Gastrocnemius medialis (tissue), 4 donors: ENCODE measurements around the gene PSMD10. TPM values are rescaled to one million over a fixed set of nuclear protein-coding genes. Genes with fewer than 3 reads are reported as not detected.

Experiments
- ATAC-seq, 2 donors: fragments of 150-250 bp; one replicate each; pipeline ENCODE4 v1.9.1; 2016
- DNase-seq, 2 donors: peaks; one replicate each; pipeline ENCODE4 v3.0.0-alpha.2; 2019
- H3K27ac ChIP-seq, 4 donors: fragments of 200-600 bp; sonication (generic); 1 replicate in 1 of 4; 2 replicates in 3 of 4; pipeline ENCODE4 v1.5.1; 2016 to 2018; ENCODE audit warnings: mild to moderate bottlenecking in 2 of 4, moderate library complexity in 1 of 4
- H3K27me3 ChIP-seq, 3 donors: fragments of 200-600 bp; sonication (generic) in 2 of 3; 1 replicate in 1 of 3; 2 replicates in 2 of 3; pipeline versions ENCODE4 v1.5.1 to v1.6.0; 2016 to 2019; ENCODE audit warnings: mild to moderate bottlenecking in 1 of 3, moderate library complexity in 1 of 3
- H3K36me3 ChIP-seq, 2 donors: fragments of 200-600 bp; sonication (generic) in 1 of 2; one replicate each; pipeline ENCODE4 v1.5.1; 2017 to 2018
- H3K4me1 ChIP-seq, 2 donors: fragments of 200-600 bp; sonication (generic) in 1 of 2; one replicate each; pipeline ENCODE4 v1.5.1; 2016 to 2017; ENCODE audit warnings: mild to moderate bottlenecking in 2 of 2
- H3K4me3 ChIP-seq, 4 donors: fragments of 200-600 bp; sonication (generic) in 3 of 4; 1 replicate in 1 of 4; 2 replicates in 3 of 4; pipeline ENCODE4 v1.5.1; 2016 to 2019; ENCODE audit warnings: mild to moderate bottlenecking in 2 of 4
- H3K9me3 ChIP-seq, 3 donors: fragments of 200-600 bp; sonication (generic) in 2 of 3; 1 replicate in 1 of 3; 2 replicates in 2 of 3; pipeline ENCODE4 v1.5.1; 2016 to 2019
- CTCF ChIP-seq, 5 experiments: fragments of 450-650 bp in 3 of 5; fragments of 200-600 bp in 2 of 5; sonication (generic) in 2 of 5; IDR thresholded peaks in 4 of 5; conservative IDR thresholded peaks in 1 of 5; 1 replicate in 4 of 5; 2 replicates in 1 of 5; pipeline ENCODE4 v1.5.1; 2016 to 2019; ENCODE audit warnings: antibody characterized with exemption in 5 of 5, mild to moderate bottlenecking in 3 of 5, moderate library complexity in 3 of 5
- POLR2A ChIP-seq, 2 donors: fragments of 450-650 bp; IDR thresholded peaks; one replicate each; pipeline ENCODE4 v1.6.1; 2017; ENCODE audit warnings: antibody characterized with exemption in 2 of 2, mild to moderate bottlenecking in 2 of 2, moderate library complexity in 2 of 2
- in situ Hi-C, 4 donors: fragments of 200-750 bp; cut with MboI; loops; one replicate each; pipeline versions ENCODE4 v1.15.0 to v1.8.0; 2017; ENCODE audit warnings: low sequenced_read_pairs in 4 of 4
- intact Hi-C: fragments of 100-400 bp; cut with DNase I; formaldehyde crosslinking; loops from one replicate; pipeline ENCODE4 v1.15.1; 2023; ENCODE audit warnings: low total_unique reads
- total RNA-seq, 4 donors: library from RNA; depleted of rRNA; stranded (reverse); fragments of >200 nt; gene quantifications; one replicate each; pipeline versions ENCODE4 v1.1.0 to v1.2.3, GENCODE V29; 2016

PSMD10 gene
- total RNA-seq, 4 donors from 2014 or later = 16.5 to 33.5 (median 18.6) TPM

- intact Hi-C loops (no loop called here), in situ Hi-C loops (no loop called here)
- DNase-seq (no peak), ATAC-seq (no peak)
- no peaks in the 10 kb centered on the region for H3K27me3 ChIP-seq
- H3K9me3 ChIP-seq = no peaks in the 10 kb centered on the region
- no peak overlapping the region for H3K4me3 ChIP-seq
- TF ChIP-seq CTCF (IDR thresholded peaks at IDR 0.05 in 4 of 5, conservative IDR thresholded peaks at IDR 0.05 in 1 of 5) = no peak
- TF ChIP-seq POLR2A (IDR thresholded peaks at IDR 0.05) = no peak
- no peaks in the 10 kb centered on the region for H3K36me3 ChIP-seq
- peaks cover 0 to 8% of the 10 kb centered on the region in 2 donors for H3K4me1 ChIP-seq
- H3K27ac ChIP-seq = no peak overlapping the region
These were observed 23.2 kb upstream of the PSMD10 start for GRCh38 chrX:108114541-108114940.

- Histone ChIP-seq H3K36me3 (no peaks in the 10 kb centered on the region), H3K4me1 (no peaks in the 10 kb centered on the region), H3K4me3 (no peak overlapping the region), H3K27me3 (no peaks in the 10 kb centered on the region), H3K27ac (no peak overlapping the region), H3K9me3 (no peaks in the 10 kb centered on the region)
- no peak for DNase-seq
- intact Hi-C loops = no loop called here
- no peak for ATAC-seq
- in situ Hi-C loops = no loop called here
- TF ChIP-seq CTCF (IDR thresholded peaks at IDR 0.05 in 4 of 5, conservative IDR thresholded peaks at IDR 0.05 in 1 of 5) = no peak
- TF ChIP-seq POLR2A (IDR thresholded peaks at IDR 0.05) = no peak
These were observed 14.1 kb upstream of the PSMD10 start for GRCh38 chrX:108105473-108105872.

- peaks cover 0 to 3% (median 0%) of the 10 kb centered on the region in 3 donors for H3K27me3 ChIP-seq
- H3K4me3 ChIP-seq = no peak overlapping the region
- intact Hi-C loops (loop anchor here (10.0 kb wide), 1 partner anchor 983 kb away; the partner anchor contains the start of gene RBM41), in situ Hi-C loops (loop anchor here in 1 of 4 donors (25.0 kb wide), 1 partner anchor 460 kb away; the partner anchor contains the start of gene PRPS1)
- ATAC-seq (no peak), DNase-seq (no peak)
- peaks cover 1 to 3% of the 10 kb centered on the region in 2 donors for H3K4me1 ChIP-seq
- H3K27ac ChIP-seq = no peak overlapping the region
- H3K9me3 ChIP-seq = no peaks in the 10 kb centered on the region
- TF ChIP-seq CTCF (IDR thresholded peaks at IDR 0.05 in 4 of 5, conservative IDR thresholded peaks at IDR 0.05 in 1 of 5) (no peak), POLR2A (IDR thresholded peaks at IDR 0.05) (no peak)
- no peaks in the 10 kb centered on the region for H3K36me3 ChIP-seq
These were observed 6.0 kb upstream of the PSMD10 start for GRCh38 chrX:108097380-108097779.

- in situ Hi-C loops = loop anchor here in 1 of 4 donors (25.0 kb wide), 1 partner anchor 455 kb away; the partner anchor contains the start of gene PRPS1
- Histone ChIP-seq H3K27me3 (peaks cover 0 to 3% (median 0%) of the 10 kb centered on the region in 3 donors), H3K36me3 (peaks cover 0 to under 1% of the 10 kb centered on the region in 2 donors), H3K9me3 (no peaks in the 10 kb centered on the region), H3K27ac (peak overlapping the region; percentile 82 to 89 (median 86)), H3K4me3 (peak overlapping the region; percentile 60 to 77 (median 74)), H3K4me1 (peaks cover 3 to 13% of the 10 kb centered on the region in 2 donors)
- DNase-seq (peak; percentile 8 to 52), ATAC-seq (peak; percentile 56 to 58)
- intact Hi-C loops = loop anchor here (5.0 to 10.0 kb wide), 2 partner anchors 435 to 977 kb away; partner anchors contain the start of gene RBM41
- TF ChIP-seq CTCF (IDR thresholded peaks at IDR 0.05 in 4 of 5, conservative IDR thresholded peaks at IDR 0.05 in 1 of 5) = no peak
- TF ChIP-seq POLR2A (IDR thresholded peaks at IDR 0.05) = no peak
These were observed 543 bp upstream of the PSMD10 start for GRCh38 chrX:108091878-108092291.
